GM19035 (cell line): ENCODE measurements around the gene COL5A1.

Experiments used
- ATAC-seq: cut with Tn5 transposase; IDR thresholded peaks from one replicate; pipeline ENCODE4 v1.9.1; 2021; ENCODE audit not compliant: unreplicated experiment

The COL5A1 gene

GRCh38 chr9:134886413-134886913 lies 244.9 kb downstream of the COL5A1 start:
- no peak for ATAC-seq

- no peak for ATAC-seq
Observed at GRCh38 chr9:134887219-134887618, 245.6 kb downstream of the COL5A1 start.

GRCh38 chr9:134887686-134888602 lies 246.3 kb downstream of the COL5A1 start:
- no peak for ATAC-seq

- no peak for ATAC-seq
Observed at GRCh38 chr9:134888603-134889190, 247.1 kb downstream of the COL5A1 start.

GRCh38 chr9:134889386-134890154 lies 248.0 kb downstream of the COL5A1 start:
- no peak for ATAC-seq

- ATAC-seq: no peak
Observed at GRCh38 chr9:134890155-134890495, 248.5 kb downstream of the COL5A1 start.

- no peak for ATAC-seq
Observed at GRCh38 chr9:134891053-134891452, 249.4 kb downstream of the COL5A1 start.

- ATAC-seq: no peak
Observed at GRCh38 chr9:134891713-134892112, 250.1 kb downstream of the COL5A1 start.

- ATAC-seq: no peak
Observed at GRCh38 chr9:134892221-134892620, 250.6 kb downstream of the COL5A1 start.

GRCh38 chr9:134892820-134893420 lies 251.3 kb downstream of the COL5A1 start:
- ATAC-seq: no peak
